ENCODE data around the gene OTC.

DNA sequence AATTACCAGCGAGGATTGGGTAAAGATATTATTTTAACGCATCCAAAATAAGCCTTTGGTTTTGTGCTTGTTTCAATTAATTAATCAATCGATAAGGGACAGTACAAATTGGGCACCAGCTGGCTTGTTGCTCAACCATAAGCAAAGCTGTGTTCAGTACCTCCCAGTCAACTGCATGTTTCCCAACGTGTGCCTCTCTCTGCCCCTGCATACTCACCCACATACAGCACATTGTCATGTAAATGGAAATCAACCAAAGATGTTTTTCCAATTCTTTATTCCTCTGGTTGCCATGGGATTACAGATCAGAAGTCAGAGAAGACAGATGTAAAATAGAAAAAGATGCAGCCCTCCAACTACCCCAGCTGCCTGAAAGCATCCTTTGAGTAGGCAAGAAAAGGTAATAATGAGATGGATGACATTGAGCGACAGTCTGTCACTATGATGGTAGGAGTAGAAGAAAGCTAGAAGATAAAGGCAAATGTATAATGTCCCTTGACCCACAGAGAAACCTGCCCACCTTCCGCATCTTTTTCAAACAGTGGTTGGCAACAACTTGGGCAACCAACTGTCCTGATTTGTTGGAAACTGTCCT lies 116.3 kb downstream of the OTC start:
- TF ChIP-seq, protein P1, sequence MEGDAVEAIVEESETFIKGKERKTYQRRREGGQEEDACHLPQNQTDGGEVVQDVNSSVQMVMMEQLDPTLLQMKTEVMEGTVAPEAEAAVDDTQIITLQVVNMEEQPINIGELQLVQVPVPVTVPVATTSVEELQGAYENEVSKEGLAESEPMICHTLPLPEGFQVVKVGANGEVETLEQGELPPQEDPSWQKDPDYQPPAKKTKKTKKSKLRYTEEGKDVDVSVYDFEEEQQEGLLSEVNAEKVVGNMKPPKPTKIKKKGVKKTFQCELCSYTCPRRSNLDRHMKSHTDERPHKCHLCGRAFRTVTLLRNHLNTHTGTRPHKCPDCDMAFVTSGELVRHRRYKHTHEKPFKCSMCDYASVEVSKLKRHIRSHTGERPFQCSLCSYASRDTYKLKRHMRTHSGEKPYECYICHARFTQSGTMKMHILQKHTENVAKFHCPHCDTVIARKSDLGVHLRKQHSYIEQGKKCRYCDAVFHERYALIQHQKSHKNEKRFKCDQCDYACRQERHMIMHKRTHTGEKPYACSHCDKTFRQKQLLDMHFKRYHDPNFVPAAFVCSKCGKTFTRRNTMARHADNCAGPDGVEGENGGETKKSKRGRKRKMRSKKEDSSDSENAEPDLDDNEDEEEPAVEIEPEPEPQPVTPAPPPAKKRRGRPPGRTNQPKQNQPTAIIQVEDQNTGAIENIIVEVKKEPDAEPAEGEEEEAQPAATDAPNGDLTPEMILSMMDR (IDR thresholded peaks at IDR 0.05; ENCODE audit: insufficient read depth, low read length): no peak
- TF ChIP-seq, protein P2, sequence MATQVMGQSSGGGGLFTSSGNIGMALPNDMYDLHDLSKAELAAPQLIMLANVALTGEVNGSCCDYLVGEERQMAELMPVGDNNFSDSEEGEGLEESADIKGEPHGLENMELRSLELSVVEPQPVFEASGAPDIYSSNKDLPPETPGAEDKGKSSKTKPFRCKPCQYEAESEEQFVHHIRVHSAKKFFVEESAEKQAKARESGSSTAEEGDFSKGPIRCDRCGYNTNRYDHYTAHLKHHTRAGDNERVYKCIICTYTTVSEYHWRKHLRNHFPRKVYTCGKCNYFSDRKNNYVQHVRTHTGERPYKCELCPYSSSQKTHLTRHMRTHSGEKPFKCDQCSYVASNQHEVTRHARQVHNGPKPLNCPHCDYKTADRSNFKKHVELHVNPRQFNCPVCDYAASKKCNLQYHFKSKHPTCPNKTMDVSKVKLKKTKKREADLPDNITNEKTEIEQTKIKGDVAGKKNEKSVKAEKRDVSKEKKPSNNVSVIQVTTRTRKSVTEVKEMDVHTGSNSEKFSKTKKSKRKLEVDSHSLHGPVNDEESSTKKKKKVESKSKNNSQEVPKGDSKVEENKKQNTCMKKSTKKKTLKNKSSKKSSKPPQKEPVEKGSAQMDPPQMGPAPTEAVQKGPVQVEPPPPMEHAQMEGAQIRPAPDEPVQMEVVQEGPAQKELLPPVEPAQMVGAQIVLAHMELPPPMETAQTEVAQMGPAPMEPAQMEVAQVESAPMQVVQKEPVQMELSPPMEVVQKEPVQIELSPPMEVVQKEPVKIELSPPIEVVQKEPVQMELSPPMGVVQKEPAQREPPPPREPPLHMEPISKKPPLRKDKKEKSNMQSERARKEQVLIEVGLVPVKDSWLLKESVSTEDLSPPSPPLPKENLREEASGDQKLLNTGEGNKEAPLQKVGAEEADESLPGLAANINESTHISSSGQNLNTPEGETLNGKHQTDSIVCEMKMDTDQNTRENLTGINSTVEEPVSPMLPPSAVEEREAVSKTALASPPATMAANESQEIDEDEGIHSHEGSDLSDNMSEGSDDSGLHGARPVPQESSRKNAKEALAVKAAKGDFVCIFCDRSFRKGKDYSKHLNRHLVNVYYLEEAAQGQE (IDR thresholded peaks at IDR 0.05; ENCODE audit: insufficient replicate concordance, low read depth): no peak
- TF ChIP-seq POLR2AphosphoS5 (IDR thresholded peaks at IDR 0.05; ENCODE audit: low read depth): no peak

All from HL-60 (cell line).